H1 (cell line): Measurements from ENCODE around the gene ID2. TPM values are rescaled to one million over a fixed set of nuclear protein-coding genes. Genes with fewer than 3 reads are reported as not detected.

ENCODE experiments used
- BACH1 ChIP-seq: IDR thresholded peaks from 2 replicates; pipeline ENCODE4 v1.6.1; 2012; ENCODE audit warnings: low read length, improper control_type of control experiment
- BRCA1 ChIP-seq: IDR thresholded peaks from 2 replicates; pipeline ENCODE4 v1.6.1; 2012; ENCODE audit warnings: low read depth, low read length, improper control_type of control experiment
- CBX8 ChIP-seq: fragments of 300-800, 300-1000 bp; sonication (generic); IDR thresholded peaks from 2 replicates; pipeline ENCODE4 v1.7.1; 2016; ENCODE audit warnings: low read depth, low read length, borderline replicate concordance
- CHD1 ChIP-seq: IDR thresholded peaks from 2 replicates; pipeline ENCODE4 v1.6.1; 2012; ENCODE audit warnings: low read depth, low read length, improper control_type of control experiment
- CREB1 ChIP-seq: IDR thresholded peaks from 2 replicates; pipeline ENCODE4 v1.6.1; 2012; ENCODE audit warnings: inconsistent platforms
- CTBP2 ChIP-seq: IDR thresholded peaks from 2 replicates; pipeline ENCODE4 v1.7.0; 2011; ENCODE audit warnings: borderline replicate concordance, mild to moderate bottlenecking, moderate library complexity, mixed read lengths, low read length; ENCODE audit not compliant: insufficient read depth, insufficient read length
- EZH2 ChIP-seq: fragments of 200-600 bp; sonication (generic); IDR thresholded peaks from 2 replicates; pipeline ENCODE4 v1.7.1; 2012; ENCODE audit warnings: low read depth, mild to moderate bottlenecking, moderate library complexity, low read length, inconsistent platforms; ENCODE audit not compliant: severe bottlenecking
- FOSL1 ChIP-seq: IDR thresholded peaks from 2 replicates; pipeline ENCODE4 v1.6.1; 2011; ENCODE audit warnings: mild to moderate bottlenecking, low read depth, low read length, moderate library complexity; ENCODE audit not compliant: insufficient read depth
- GABPA ChIP-seq: IDR thresholded peaks from 2 replicates; pipeline ENCODE4 v1.6.1; 2011; ENCODE audit warnings: mild to moderate bottlenecking, low read length, moderate library complexity, borderline replicate concordance; ENCODE audit not compliant: insufficient read depth
- KDM1A ChIP-seq: fragments of 200-600, 300-600 bp; sonication (generic); IDR thresholded peaks from 2 replicates; pipeline ENCODE4 v1.7.1; 2016; ENCODE audit warnings: mild to moderate bottlenecking, low read length, borderline replicate concordance
- KDM4A ChIP-seq: IDR thresholded peaks from one replicate; pipeline ENCODE4 v1.7.1; 2012; ENCODE audit warnings: low read depth, mild to moderate bottlenecking, moderate library complexity, low read length, inconsistent platforms; ENCODE audit not compliant: severe bottlenecking
- KDM5A ChIP-seq: fragments of 200-600 bp; IDR thresholded peaks from 2 replicates; pipeline ENCODE4 v1.7.1; 2012; ENCODE audit warnings: mild to moderate bottlenecking, low read length, inconsistent platforms, mixed read lengths
- MAFK ChIP-seq: IDR thresholded peaks from 2 replicates; pipeline ENCODE4 v1.6.1; 2012; ENCODE audit warnings: low read depth, mild to moderate bottlenecking, improper control_type of control experiment, low read length
- NRF1 ChIP-seq: IDR thresholded peaks from 2 replicates; pipeline ENCODE4 v1.6.1; 2011; ENCODE audit warnings: mild to moderate bottlenecking, low read depth, low read length, improper control_type of control experiment
- PHF8 ChIP-seq: fragments of 200-600 bp; sonication (generic); conservative IDR thresholded peaks from 2 replicates; pipeline ENCODE4 v1.7.1; 2012; ENCODE audit warnings: low read depth, mild to moderate bottlenecking, inconsistent platforms, low read length, moderate library complexity
- POU5F1 ChIP-seq: IDR thresholded peaks from 2 replicates; pipeline ENCODE4 v1.6.1; 2011; ENCODE audit warnings: low read depth, mild to moderate bottlenecking, low read length, moderate library complexity
- RAD21 ChIP-seq, 2 experiments: IDR thresholded peaks in 1 of 2; conservative IDR thresholded peaks in 1 of 2; 2 replicates each; pipeline ENCODE4 v1.6.1; 2011; ENCODE audit warnings: low read depth in 2 of 2, low read length in 2 of 2, improper control_type of control experiment in 1 of 2, inconsistent platforms in 1 of 2, mild to moderate bottlenecking in 1 of 2, moderate library complexity in 1 of 2
- RFX5 ChIP-seq: IDR thresholded peaks from 2 replicates; pipeline ENCODE4 v1.6.1; 2011; ENCODE audit warnings: low read depth, low read length, improper control_type of control experiment, borderline replicate concordance
- RXRA ChIP-seq: IDR thresholded peaks from 2 replicates; pipeline ENCODE4 v1.6.1; 2011; ENCODE audit warnings: low read depth, mild to moderate bottlenecking, low read length, moderate library complexity; ENCODE audit not compliant: insufficient read depth
- SIX5 ChIP-seq: IDR thresholded peaks from 2 replicates; pipeline ENCODE4 v1.6.1; 2011; ENCODE audit warnings: mild to moderate bottlenecking, low read depth, low read length
- TAF1 ChIP-seq: IDR thresholded peaks from 2 replicates; pipeline ENCODE4 v1.6.1; 2011; ENCODE audit warnings: mild to moderate bottlenecking, low read depth, low read length
- polyA plus RNA-seq, 7 experiments: library from polyadenylated mRNA; depleted of rRNA in 3 of 7; stranded (reverse) in 5 of 7; unstranded in 2 of 7; fragments of >200 nt in 5 of 7; fragments of 200-250 nt in 2 of 7; gene quantifications; 1 replicate in 5 of 7; 2 replicates in 1 of 7; 4 replicates in 1 of 7; pipeline versions ENCODE4 v1.2.1 to v1.2.3, GENCODE V29; 2011 to 2013; ENCODE audit warnings: missing spikeins in 2 of 7, mixed read lengths in 2 of 7
- total RNA-seq: library from RNA; stranded (reverse); fragmentation: NEBNext Ultra II Directional; extraction: Animal tissue kit (Norgen Biotek cat#: 25700); gene quantifications from 2 replicates; pipeline ENCODE4 v1.2.1, GENCODE V29; 2021
- TF ChIP-seq, protein P1 (sequence below): IDR thresholded peaks from 2 replicates; pipeline ENCODE4 v1.6.1; 2012; ENCODE audit warnings: inconsistent platforms
- TF ChIP-seq, protein P2 (sequence below): IDR thresholded peaks from 2 replicates; pipeline ENCODE4 v1.6.1; 2011; ENCODE audit warnings: low read length, improper control_type of control experiment

Gene ID2
- total and polyA plus RNA-seq, 2 of the 8 experiments (the other 6 are each of a cell fraction or from before 2014, with no cell fraction given) = 36.7 to 214 TPM

DNA sequence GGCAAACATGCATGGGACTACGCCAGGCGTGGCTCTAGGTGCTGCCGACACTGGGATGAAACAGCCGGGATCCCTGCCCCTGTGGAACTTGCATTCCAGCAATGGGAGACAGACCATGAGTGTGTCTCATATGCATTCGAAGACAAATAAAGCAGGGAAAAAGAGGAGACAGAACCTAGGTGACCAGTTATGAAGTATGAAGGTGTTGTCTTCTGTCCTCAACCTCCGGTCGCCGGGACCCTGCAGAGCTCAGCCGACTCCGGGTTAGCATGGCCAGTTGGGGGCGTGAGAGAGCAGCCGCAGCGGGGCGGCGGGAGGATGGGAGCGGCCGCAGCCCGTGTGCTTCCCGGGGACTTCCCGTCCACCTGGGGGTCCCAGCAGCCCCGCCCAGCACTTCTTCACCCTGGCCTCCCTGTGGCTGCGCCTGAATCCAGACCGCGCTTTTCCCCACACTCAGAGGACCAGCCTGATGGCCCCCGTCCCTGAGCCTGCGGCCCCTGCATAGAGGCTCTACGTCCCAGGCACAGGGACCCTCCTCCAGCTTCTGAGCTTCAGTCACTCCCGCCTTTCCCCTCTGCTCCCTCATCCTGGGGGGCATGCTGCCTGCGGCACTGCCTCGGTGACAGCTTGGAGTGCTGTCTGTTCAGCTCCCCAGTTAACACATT, 11.4 kb downstream of the ID2 start (continued):
- TF ChIP-seq CHD1 = no peak
- TF ChIP-seq EZH2 = no peak
- TF ChIP-seq POU5F1 = no peak
- TF ChIP-seq FOSL1 = no peak
- no peak for TF ChIP-seq SIX5
- no peak for TF ChIP-seq RXRA
- TF ChIP-seq TAF1 = no peak
- TF ChIP-seq RFX5 = no peak
- no peak; the same call in 1 of the 2 replicates for TF ChIP-seq KDM1A
- TF ChIP-seq PHF8 = no peak
- no peak for TF ChIP-seq CBX8
- no peak for TF ChIP-seq GABPA
- TF ChIP-seq KDM4A = peak; percentile 59
- no peak for TF ChIP-seq BACH1
- peak; percentile 41 to 59; a peak in 3 of 4 replicates for TF ChIP-seq RAD21 (IDR thresholded peaks at IDR 0.05 in 1 of 2, conservative IDR thresholded peaks at IDR 0.05 in 1 of 2; ENCODE audit: low read depth in 2 of 2, low read length in 2 of 2)
- TF ChIP-seq CTBP2 = no peak
- TF ChIP-seq, protein P1, sequence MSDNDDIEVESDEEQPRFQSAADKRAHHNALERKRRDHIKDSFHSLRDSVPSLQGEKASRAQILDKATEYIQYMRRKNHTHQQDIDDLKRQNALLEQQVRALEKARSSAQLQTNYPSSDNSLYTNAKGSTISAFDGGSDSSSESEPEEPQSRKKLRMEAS = no peak; the same call in 1 of the 2 replicates
- no peak for TF ChIP-seq MAFK
- TF ChIP-seq BRCA1 = no peak
- TF ChIP-seq CREB1 = no peak
- no peak for TF ChIP-seq KDM5A
- TF ChIP-seq NRF1 = no peak
- TF ChIP-seq, protein P2, sequence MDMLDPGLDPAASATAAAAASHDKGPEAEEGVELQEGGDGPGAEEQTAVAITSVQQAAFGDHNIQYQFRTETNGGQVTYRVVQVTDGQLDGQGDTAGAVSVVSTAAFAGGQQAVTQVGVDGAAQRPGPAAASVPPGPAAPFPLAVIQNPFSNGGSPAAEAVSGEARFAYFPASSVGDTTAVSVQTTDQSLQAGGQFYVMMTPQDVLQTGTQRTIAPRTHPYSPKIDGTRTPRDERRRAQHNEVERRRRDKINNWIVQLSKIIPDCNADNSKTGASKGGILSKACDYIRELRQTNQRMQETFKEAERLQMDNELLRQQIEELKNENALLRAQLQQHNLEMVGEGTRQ = no peak
